ENCODE data around the gene AREG.

- TF ChIP-seq CTCF (conservative IDR thresholded peaks at IDR 0.05; ENCODE audit: low read length) = no peak
- no peak for TF ChIP-seq EZH2phosphoT487 (IDR thresholded peaks at IDR 0.05; ENCODE audit: borderline replicate concordance)
Measured at GRCh38 chr4:74475946-74476345, 31.0 kb downstream of the AREG start.
